H1 (cell line): ENCODE measurements around the gene ARRB1. TPM values are rescaled to one million over a fixed set of nuclear protein-coding genes. Genes with fewer than 3 reads are reported as not detected.

ENCODE experiments used
- CTCF ChIA-PET: fragments of 300-600 bp; sonication (Branson Sonifier 250); formaldehyde crosslinking; loops from one replicate; lab custom pipeline; 2021; ENCODE audit not compliant: partially characterized antibody; lab: Charles Lee
- POLR2A ChIA-PET: fragments of 300-600 bp; sonication (Branson Sonifier 250); formaldehyde crosslinking; loops from one replicate; lab custom pipeline; 2021; ENCODE audit warnings: inconsistent platforms; ENCODE audit not compliant: partially characterized antibody; lab: Charles Lee
- DNase-seq, 2 experiments: peaks; one replicate each; pipeline versions ENCODE4 v3.0.0 to v3.0.0-alpha.2; 2010 to 2022; ENCODE audit warnings: low spot score in 2 of 2, low read depth in 1 of 2, mixed read lengths in 1 of 2
- FAIRE-seq: peaks from 2 replicates; lab custom pipeline; 2011; peaks lifted over from hg19 to GRCh38; lab: Jason Lieb, UNC
- H2AFZ ChIP-seq: 2 replicates; pipeline ENCODE4 v1.8.1; 2012; ENCODE audit warnings: low read length, inconsistent platforms
- H2AK5ac ChIP-seq: 2 replicates; pipeline ENCODE4 v1.6.1; 2013; ENCODE audit warnings: low read depth, low read length
- H2BK120ac ChIP-seq: replicated peaks from 2 replicates; pipeline ENCODE3; 2013; ENCODE audit warnings: low read depth, low read length, inconsistent platforms
- H2BK12ac ChIP-seq: 2 replicates; pipeline ENCODE4 v1.6.1; 2013; ENCODE audit warnings: low read depth, low read length
- H2BK15ac ChIP-seq: 2 replicates; pipeline ENCODE4 v1.6.1; 2013; ENCODE audit warnings: low read length
- H2BK20ac ChIP-seq: 2 replicates; pipeline ENCODE4 v1.6.1; 2013; ENCODE audit warnings: low read length
- H2BK5ac ChIP-seq: 2 replicates; pipeline ENCODE4 v1.6.1; 2013; ENCODE audit warnings: low read depth, low read length
- H3K14ac ChIP-seq: 2 replicates; pipeline ENCODE4 v1.6.1; 2013; ENCODE audit warnings: inconsistent platforms; ENCODE audit not compliant: insufficient read length
- H3K18ac ChIP-seq: 2 replicates; pipeline ENCODE4 v1.6.1; 2013; ENCODE audit warnings: low read length; ENCODE audit errors: extremely low read depth
- H3K23ac ChIP-seq: 2 replicates; pipeline ENCODE4 v1.6.1; 2013; ENCODE audit warnings: inconsistent platforms; ENCODE audit not compliant: insufficient read length
- H3K23me2 ChIP-seq: 2 replicates; pipeline ENCODE4 v1.6.1; 2013; ENCODE audit warnings: low read depth, low read length
- H3K27ac ChIP-seq: 2 replicates; pipeline ENCODE4 v1.6.1; 2011; ENCODE audit warnings: low read depth, low read length, inconsistent platforms
- H3K27me3 ChIP-seq, 4 experiments: replicated peaks in 1 of 4; 1 replicate in 1 of 4; 2 replicates in 3 of 4; pipeline versions ENCODE4 v1.6.1 to v1.8.1; 2011 to 2013; ENCODE audit warnings: low read length in 3 of 4, mild to moderate bottlenecking in 3 of 4, inconsistent platforms in 2 of 4, mixed read lengths in 2 of 4, moderate library complexity in 1 of 4; ENCODE audit not compliant: control insufficient read depth in 3 of 4, insufficient read depth in 3 of 4; ENCODE audit errors: extremely low read depth in 1 of 4
- H3K36me3 ChIP-seq, 4 experiments: 2 replicates each; pipeline versions ENCODE4 v1.6.1 to v1.8.1; 2011 to 2013; ENCODE audit warnings: mild to moderate bottlenecking in 4 of 4, low read length in 3 of 4, moderate library complexity in 2 of 4, control low read depth in 1 of 4, inconsistent platforms in 1 of 4; ENCODE audit not compliant: insufficient read depth in 4 of 4, control insufficient read depth in 2 of 4
- H3K4ac ChIP-seq: replicated peaks from 2 replicates; pipeline ENCODE3; 2013; ENCODE audit warnings: low read length, low read depth, mixed read lengths, inconsistent platforms; ENCODE audit not compliant: insufficient read length
- H3K4me1 ChIP-seq, 4 experiments: replicated peaks in 1 of 4; 1 replicate in 1 of 4; 2 replicates in 3 of 4; pipeline versions ENCODE4 v1.6.1 to v1.8.1; 2011 to 2013; ENCODE audit warnings: low read length in 3 of 4, inconsistent platforms in 2 of 4, mixed read lengths in 1 of 4; ENCODE audit not compliant: insufficient read depth in 4 of 4, control insufficient read depth in 3 of 4
- H3K4me2 ChIP-seq, 2 experiments: 2 replicates each; pipeline versions ENCODE4 v1.6.1 to v1.8.1; 2011 to 2013; ENCODE audit warnings: low read depth in 2 of 2, low read length in 2 of 2, control low read depth in 1 of 2, inconsistent platforms in 1 of 2, mild to moderate bottlenecking in 1 of 2; ENCODE audit not compliant: insufficient read depth in 1 of 2
- H3K4me3 ChIP-seq, 4 experiments: fragments of 200-600, 300-600 bp in 1 of 4; sonication (generic), shearing (Covaris generic), sonication (Bioruptor Twin) in 1 of 4; 2 replicates each; pipeline versions ENCODE4 v1.5.1 to v1.8.1; 2011 to 2016; ENCODE audit warnings: low read length in 4 of 4, low read depth in 3 of 4, control low read depth in 2 of 4, inconsistent platforms in 2 of 4, mild to moderate bottlenecking in 2 of 4, mixed read lengths in 1 of 4, moderate library complexity in 1 of 4; ENCODE audit not compliant: insufficient read depth in 2 of 4; ENCODE audit errors: extremely low read depth in 1 of 4
- H3K56ac ChIP-seq: replicated peaks from 2 replicates; pipeline ENCODE3; 2013; ENCODE audit warnings: low read depth, mild to moderate bottlenecking, mixed read lengths, low read length, inconsistent platforms; ENCODE audit not compliant: insufficient read length
- H3K79me1 ChIP-seq: 2 replicates; pipeline ENCODE4 v1.6.1; 2013; ENCODE audit warnings: low read depth, low read length, control low read depth
- H3K79me2 ChIP-seq, 2 experiments: 2 replicates each; pipeline versions ENCODE4 v1.6.1 to v1.8.1; 2012 to 2013; ENCODE audit warnings: low read length in 2 of 2, mild to moderate bottlenecking in 2 of 2, inconsistent platforms in 1 of 2; ENCODE audit not compliant: insufficient read depth in 2 of 2, control insufficient read depth in 1 of 2
- H3K9ac ChIP-seq, 4 experiments: replicated peaks in 1 of 4; 1 replicate in 1 of 4; 2 replicates in 3 of 4; pipeline versions ENCODE4 v1.6.1 to v1.8.1; 2011 to 2013; ENCODE audit warnings: low read depth in 3 of 4, low read length in 3 of 4, control low read depth in 2 of 4, mild to moderate bottlenecking in 2 of 4, moderate library complexity in 2 of 4, inconsistent platforms in 1 of 4; ENCODE audit errors: extremely low read depth in 1 of 4
- H3K9me3 ChIP-seq, 2 experiments: 2 replicates each; pipeline versions ENCODE4 v1.6.1 to v1.8.1; 2012 to 2013; ENCODE audit warnings: mild to moderate bottlenecking in 2 of 2, moderate library complexity in 2 of 2, control low read depth in 1 of 2, inconsistent platforms in 1 of 2, low read depth in 1 of 2, low read length in 1 of 2, mixed read lengths in 1 of 2; ENCODE audit not compliant: insufficient read depth in 2 of 2
- H4K20me1 ChIP-seq, 2 experiments: replicated peaks in 1 of 2; 2 replicates each; pipeline versions ENCODE3 to v1.8.1; 2011 to 2013; ENCODE audit warnings: inconsistent platforms in 2 of 2, low read length in 2 of 2, mild to moderate bottlenecking in 1 of 2; ENCODE audit not compliant: insufficient read depth in 2 of 2, control insufficient read depth in 1 of 2
- H4K5ac ChIP-seq: 2 replicates; pipeline ENCODE4 v1.6.1; 2013; ENCODE audit warnings: low read length, low read depth, mixed read lengths, inconsistent platforms; ENCODE audit not compliant: insufficient read length
- H4K8ac ChIP-seq: 2 replicates; pipeline ENCODE4 v1.8.0; 2013; ENCODE audit warnings: mild to moderate bottlenecking, moderate library complexity, low read length, inconsistent platforms; ENCODE audit not compliant: insufficient read depth; ENCODE audit errors: extremely low read depth
- H4K91ac ChIP-seq: replicated peaks from 2 replicates; pipeline ENCODE3; 2013; ENCODE audit warnings: low read length, mixed read lengths, inconsistent platforms; ENCODE audit not compliant: insufficient read length
- ATF2 ChIP-seq: IDR thresholded peaks from 2 replicates; pipeline ENCODE4 v1.6.1; 2012; ENCODE audit warnings: low read length, inconsistent platforms
- BRCA1 ChIP-seq: IDR thresholded peaks from 2 replicates; pipeline ENCODE4 v1.6.1; 2012; ENCODE audit warnings: low read depth, low read length, improper control_type of control experiment
- CTBP2 ChIP-seq: IDR thresholded peaks from 2 replicates; pipeline ENCODE4 v1.7.0; 2011; ENCODE audit warnings: borderline replicate concordance, mild to moderate bottlenecking, moderate library complexity, mixed read lengths, low read length; ENCODE audit not compliant: insufficient read depth, insufficient read length
- EGR1 ChIP-seq: IDR thresholded peaks from 2 replicates; pipeline ENCODE4 v1.6.1; 2011; ENCODE audit warnings: low read depth, low read length, borderline replicate concordance
- KDM4A ChIP-seq: IDR thresholded peaks from one replicate; pipeline ENCODE4 v1.7.1; 2012; ENCODE audit warnings: low read depth, mild to moderate bottlenecking, moderate library complexity, low read length, inconsistent platforms; ENCODE audit not compliant: severe bottlenecking
- PHF8 ChIP-seq: fragments of 200-600 bp; sonication (generic); conservative IDR thresholded peaks from 2 replicates; pipeline ENCODE4 v1.7.1; 2012; ENCODE audit warnings: low read depth, mild to moderate bottlenecking, inconsistent platforms, low read length, moderate library complexity
- RBBP5 ChIP-seq: IDR thresholded peaks from 2 replicates; pipeline ENCODE4 v1.7.1; 2012; ENCODE audit warnings: low read depth, mild to moderate bottlenecking, inconsistent platforms, low read length, moderate library complexity, borderline replicate concordance
- RNF2 ChIP-seq: fragments of 200-900, 300-1000 bp; sonication (generic); IDR thresholded peaks from 2 replicates; pipeline ENCODE4 v1.7.1; 2016; ENCODE audit warnings: borderline replicate concordance, low read depth, mild to moderate bottlenecking, antibody characterized with exemption, low read length; ENCODE audit not compliant: poor library complexity, severe bottlenecking; ENCODE audit errors: missing control alignments
- SAP30 ChIP-seq: fragments of 300-600 bp; sonication (generic); IDR thresholded peaks from 2 replicates; pipeline ENCODE4 v1.7.1; 2012; ENCODE audit warnings: low read length, moderate library complexity, mild to moderate bottlenecking, inconsistent platforms; ENCODE audit not compliant: insufficient read depth, insufficient replicate concordance
- SIRT6 ChIP-seq: IDR thresholded peaks from one replicate; pipeline ENCODE4 v1.7.1; 2012; ENCODE audit warnings: low read length, inconsistent platforms
- TAF1 ChIP-seq: IDR thresholded peaks from 2 replicates; pipeline ENCODE4 v1.6.1; 2011; ENCODE audit warnings: mild to moderate bottlenecking, low read depth, low read length
- TEAD4 ChIP-seq: IDR thresholded peaks from 2 replicates; pipeline ENCODE4 v1.6.1; 2012; ENCODE audit warnings: low read depth, low read length, inconsistent platforms, mixed read lengths
- WGBS, 2 experiments: shearing (Covaris generic) in 1 of 2; methylation state at CpG; one replicate each; pipeline versions ENCODE4 v1.1.6 to v1.1.7; 2013 to 2015; ENCODE audit warnings: low lambda C conversion rate in 2 of 2, mixed read lengths in 2 of 2, inconsistent platforms in 1 of 2, low coverage in 1 of 2, missing lambda C conversion rate in 1 of 2; ENCODE audit not compliant: insufficient replicate concordance in 2 of 2, insufficient coverage in 1 of 2, insufficient read length in 1 of 2; ENCODE audit errors: extremely low coverage in 1 of 2, missing lambda C conversion rate in 1 of 2; 5-methylcytosine and 5-hydroxymethylcytosine counted together
- polyA plus RNA-seq, 7 experiments: library from polyadenylated mRNA; depleted of rRNA in 3 of 7; stranded (reverse) in 5 of 7; unstranded in 2 of 7; fragments of >200 nt in 5 of 7; fragments of 200-250 nt in 2 of 7; gene quantifications; 1 replicate in 5 of 7; 2 replicates in 1 of 7; 4 replicates in 1 of 7; pipeline versions ENCODE4 v1.2.1 to v1.2.3, GENCODE V29; 2011 to 2013; ENCODE audit warnings: missing spikeins in 2 of 7, mixed read lengths in 2 of 7
- total RNA-seq: library from RNA; stranded (reverse); fragmentation: NEBNext Ultra II Directional; extraction: Animal tissue kit (Norgen Biotek cat#: 25700); gene quantifications from 2 replicates; pipeline ENCODE4 v1.2.1, GENCODE V29; 2021

The ARRB1 gene
- total and polyA plus RNA-seq, 2 of the 8 experiments (the other 6 are each of a cell fraction or from before 2014, with no cell fraction given) = 9.4 to 31.8 TPM

- no peak overlapping the region for H3K14ac ChIP-seq
- no peak overlapping the region for H3K56ac ChIP-seq
- no peak overlapping the region for H4K5ac ChIP-seq
- no peaks in the 10 kb centered on the region for H3K79me1 ChIP-seq
- no peak overlapping the region for H4K91ac ChIP-seq
- FAIRE-seq = no peak
- no peak overlapping the region for H3K18ac ChIP-seq
- H3K4me3 ChIP-seq = no peak overlapping the region
- H2BK5ac ChIP-seq = no peak overlapping the region
- no peak overlapping the region for H4K8ac ChIP-seq
- H2BK15ac ChIP-seq = no peak overlapping the region
- WGBS, 2 experiments = 93% methylated on average over 17 of the region's 17 CpGs; no CpG with 5 or more reads in 1 of the 2 experiments
- H2BK12ac ChIP-seq = no peak overlapping the region
- H3K4ac ChIP-seq = no peak overlapping the region
- H3K79me2 ChIP-seq = no peaks in the 10 kb centered on the region
- no peaks in the 10 kb centered on the region for H3K9me3 ChIP-seq
- H2AFZ ChIP-seq = no peak overlapping the region
- H2AK5ac ChIP-seq = no peak overlapping the region
- H2BK120ac ChIP-seq = no peak overlapping the region
- peaks cover 0 to 6% (median 0%) of the 10 kb centered on the region in 4 experiments; a peak in 1 of 7 replicates for H3K4me1 ChIP-seq
- CTCF ChIA-PET = interaction anchor here (0.7 to 2.1 kb wide), 9 partner anchors 9 to 157 kb away, joined by 3 to 12 read pairs (median 3); partner anchors contain the start of gene TPBGL
- no peak overlapping the region for H3K23ac ChIP-seq
- no peak overlapping the region for H2BK20ac ChIP-seq
- no peak overlapping the region for H3K4me2 ChIP-seq
- POLR2A ChIA-PET = interaction anchor here (0.8 to 1.0 kb wide), 3 partner anchors 62 to 119 kb away, joined by 3 read pairs; no protein-coding TSS in a partner anchor
- H3K36me3 ChIP-seq = no peaks in the 10 kb centered on the region
- no peaks in the 10 kb centered on the region for H3K27me3 ChIP-seq
- no peak overlapping the region; a peak in 2 of 7 replicates for H3K9ac ChIP-seq
- no peaks in the 10 kb centered on the region for H3K23me2 ChIP-seq
- no peak for DNase-seq
- peaks cover 0 to 2% of the 10 kb centered on the region in 2 experiments for H4K20me1 ChIP-seq
- no peak overlapping the region for H3K27ac ChIP-seq
- TF ChIP-seq ATF2 = no peak
- no peak for TF ChIP-seq TEAD4
- TF ChIP-seq RBBP5 = no peak
- no peak for TF ChIP-seq KDM4A
- no peak for TF ChIP-seq BRCA1
- no peak for TF ChIP-seq SIRT6
- TF ChIP-seq EGR1 = no peak
- no peak for TF ChIP-seq TAF1
- no peak for TF ChIP-seq SAP30
- TF ChIP-seq PHF8 = no peak
- TF ChIP-seq RNF2 = no peak
- TF ChIP-seq CTBP2 = no peak
Observed at GRCh38 chr11:75287579-75287978, 63.9 kb downstream of the ARRB1 start.
